ENCODE measurements around the gene CLN5.

- no peak for TF ChIP-seq CTCF (IDR thresholded peaks at IDR 0.05; ENCODE audit: extremely low read depth in 1 of 2, insufficient read depth in 1 of 2, low read depth in 1 of 2, low read length in 2 of 2)
- TF ChIP-seq, protein P1, sequence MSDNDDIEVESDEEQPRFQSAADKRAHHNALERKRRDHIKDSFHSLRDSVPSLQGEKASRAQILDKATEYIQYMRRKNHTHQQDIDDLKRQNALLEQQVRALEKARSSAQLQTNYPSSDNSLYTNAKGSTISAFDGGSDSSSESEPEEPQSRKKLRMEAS (IDR thresholded peaks at IDR 0.05; ENCODE audit: insufficient read depth, insufficient read length): no peak
- TF ChIP-seq POLR2A (IDR thresholded peaks at IDR 0.05; ENCODE audit: low read depth, low read length): no peak
- no peak for TF ChIP-seq FOS (IDR thresholded peaks at IDR 0.05; ENCODE audit: borderline replicate concordance, insufficient read depth, low read length)
- TF ChIP-seq POLR2AphosphoS5 (IDR thresholded peaks at IDR 0.05; ENCODE audit: insufficient read depth, low read depth, low read length): no peak
- TF ChIP-seq GATA2 (IDR thresholded peaks at IDR 0.05; ENCODE audit: insufficient read depth, insufficient read length, low read depth, low read length): no peak
These were observed 467 bp upstream of the CLN5 start for GRCh38 chr13:76991432-76991795.
